K562 (cell line): ENCODE results near the gene WDR81. TPM values are rescaled to one million over a fixed set of nuclear protein-coding genes. Genes with fewer than 3 reads are reported as not detected.

ENCODE experiments used
- BRD4 ChIP-seq: fragments of 200-600 bp; sonication (generic); IDR thresholded peaks from 2 replicates; pipeline ENCODE4 v1.6.1; 2017; ENCODE audit warnings: inconsistent platforms
- CTBP1 ChIP-seq: fragments of 450-650 bp; IDR thresholded peaks from 2 replicates; pipeline ENCODE4 v1.6.1; 2016; ENCODE audit warnings: borderline replicate concordance
- E4F1 ChIP-seq: fragments of 250-450 bp; sonication (Bioruptor Pico); IDR thresholded peaks from 2 replicates; pipeline ENCODE4 v1.5.0; 2021; ENCODE audit warnings: mild to moderate bottlenecking, borderline replicate concordance
- FOXM1 ChIP-seq, 2 experiments: fragments of 450-650 bp in 1 of 2; sonication (generic) in 1 of 2; formaldehyde crosslinking in 1 of 2; IDR thresholded peaks; 2 replicates each; pipeline versions ENCODE4 v1.6.1 to v1.9.0; 2017 to 2022; ENCODE audit warnings: low read depth in 2 of 2, mild to moderate bottlenecking in 2 of 2, missing genetic modification reagents in 1 of 2, moderate library complexity in 1 of 2
- GABPB1 ChIP-seq: sonication (generic); formaldehyde crosslinking; IDR thresholded peaks from 2 replicates; pipeline ENCODE4 v1.8.0; 2022; ENCODE audit warnings: mild to moderate bottlenecking, missing genetic modification reagents
- GTF2F1 ChIP-seq: IDR thresholded peaks from 2 replicates; pipeline ENCODE4 v1.6.1; 2011; ENCODE audit warnings: low read depth, low read length, improper control_type of control experiment
- HNRNPH1 ChIP-seq: fragments of 200-400 bp; formaldehyde crosslinking; optimal IDR thresholded peaks from 2 replicates; pipeline ENCODE3; 2017; ENCODE audit warnings: low read depth, mild to moderate bottlenecking, low read length, moderate library complexity
- HOMEZ ChIP-seq: fragments of 250-450 bp; sonication (Bioruptor Pico); IDR thresholded peaks from 2 replicates; pipeline ENCODE4 v1.4.0; 2020; ENCODE audit warnings: mild to moderate bottlenecking, moderate library complexity
- KLF16 ChIP-seq: IDR thresholded peaks from 2 replicates; pipeline ENCODE4 v1.6.1; 2016; ENCODE audit warnings: antibody characterized with exemption
- NR2F6 ChIP-seq: fragments of 450-650 bp; formaldehyde crosslinking; IDR thresholded peaks from 2 replicates; pipeline ENCODE4 v1.4.0; 2020; ENCODE audit warnings: mild to moderate bottlenecking
- POLR2AphosphoS2 ChIP-seq: IDR thresholded peaks from 2 replicates; pipeline ENCODE4 v1.6.1; 2012; ENCODE audit warnings: low read length, improper control_type of control experiment
- POLR2AphosphoS5 ChIP-seq: IDR thresholded peaks from 2 replicates; pipeline ENCODE4 v1.6.1; 2011; ENCODE audit warnings: mild to moderate bottlenecking, low read depth, low read length, moderate library complexity; ENCODE audit not compliant: control insufficient read depth, insufficient read depth
- PPARD ChIP-seq: fragments of 250-450 bp; sonication (Bioruptor Pico); IDR thresholded peaks from 2 replicates; pipeline ENCODE4 v1.8.0; 2022; ENCODE audit warnings: inconsistent platforms, mild to moderate bottlenecking, moderate library complexity
- SETDB1 ChIP-seq: IDR thresholded peaks from one replicate; pipeline ENCODE4 v1.6.1; 2012; ENCODE audit warnings: low read length, control low read depth, inconsistent platforms
- ZBTB34 ChIP-seq: fragments of 250-450 bp; sonication (Bioruptor Pico); IDR thresholded peaks from 2 replicates; pipeline ENCODE4 v1.8.0; 2021; ENCODE audit warnings: mild to moderate bottlenecking, moderate library complexity
- ZFP1 ChIP-seq: fragments of 450-650 bp; formaldehyde crosslinking; IDR thresholded peaks from 2 replicates; pipeline ENCODE4 v1.4.0; 2020; ENCODE audit warnings: mild to moderate bottlenecking, mixed read lengths
- ZMIZ1 ChIP-seq, 2 experiments: fragments of 150-350 bp in 1 of 2; IDR thresholded peaks; 2 replicates each; pipeline ENCODE4 v1.6.1; 2012 to 2016; ENCODE audit warnings: low read depth in 2 of 2, low read length in 2 of 2, mild to moderate bottlenecking in 1 of 2, moderate library complexity in 1 of 2
- ZNF3 ChIP-seq: fragments of 250-450 bp; sonication (Bioruptor Pico); IDR thresholded peaks from 2 replicates; pipeline ENCODE4 v1.5.0; 2021; ENCODE audit warnings: mild to moderate bottlenecking, moderate library complexity
- ZNF586 ChIP-seq: fragments of 450-650 bp; formaldehyde crosslinking; conservative IDR thresholded peaks from 2 replicates; pipeline ENCODE4 v1.4.0; 2020; ENCODE audit warnings: mild to moderate bottlenecking, moderate library complexity
- polyA plus RNA-seq, 8 experiments: library from polyadenylated mRNA; depleted of rRNA in 4 of 8; stranded (reverse) in 5 of 8; unstranded in 3 of 8; fragments of >200 nt; fragmentation: Nextera tagmentation in 2 of 8; fragmentation: Illumina TruSeq in 1 of 8; extraction: Ambion mirVana in 2 of 8; extraction: Trizol in 1 of 8; gene quantifications; 2 replicates each; pipeline versions ENCODE4 v1.2.1 to v1.2.3, GENCODE V29; 2011 to 2014; ENCODE audit warnings: inconsistent platforms in 1 of 8, missing spikeins in 1 of 8
- total RNA-seq, 7 experiments: library from RNA; depleted of rRNA in 6 of 7; stranded (reverse); fragments of >200 nt in 6 of 7; fragmentation: Illumina TruSeq in 2 of 7; extraction: Trizol in 2 of 7; gene quantifications; 2 replicates each; pipeline versions ENCODE4 v1.2.1 to v1.2.3, GENCODE V29; 2011 to 2021; ENCODE audit warnings: low replicate concordance in 1 of 7

Gene WDR81
- total and polyA plus RNA-seq, 9 of the 15 experiments (the other 6 are each of a cell fraction or from before 2014, with no cell fraction given) = 0.01 to 17.1 (median 3.3) TPM

- TF ChIP-seq SETDB1 = no peak
- TF ChIP-seq PPARD (CRISPR knock-in tag) = no peak
- TF ChIP-seq ZBTB34 (CRISPR knock-in tag) = no peak
- peak; percentile 47; the same call in 1 of the 2 replicates for TF ChIP-seq CTBP1
- no peak for TF ChIP-seq NR2F6
- TF ChIP-seq GABPB1 (CRISPR knock-in tag) = 0 out of 2 replicates have a peak, but pooled peaks have one; percentile 34
- TF ChIP-seq ZNF586 (CRISPR knock-in tag) = no peak
- no peak for TF ChIP-seq HNRNPH1
- TF ChIP-seq GTF2F1 = no peak
- TF ChIP-seq POLR2AphosphoS5 = peak; percentile 52; the same call in 1 of the 2 replicates
- TF ChIP-seq POLR2AphosphoS2 = no peak
- TF ChIP-seq FOXM1 (IDR thresholded peaks at IDR 0.05; ENCODE audit: low read depth) = no peak
- TF ChIP-seq FOXM1 (CRISPR knock-in tag; IDR thresholded peaks at IDR 0.05; ENCODE audit: low read depth) = no peak
- TF ChIP-seq ZNF3 (CRISPR knock-in tag) = no peak
- no peak for TF ChIP-seq E4F1
- no peak for TF ChIP-seq BRD4
- TF ChIP-seq ZMIZ1 (IDR thresholded peaks at IDR 0.05; ENCODE audit: low read depth in 2 of 2, low read length in 2 of 2) = no peak
- no peak for TF ChIP-seq ZFP1 (CRISPR knock-in tag)
- TF ChIP-seq HOMEZ = no peak
- TF ChIP-seq KLF16 = no peak
These were observed 9.3 kb upstream of the WDR81 start (continued) for GRCh38 chr17:1714980-1715802.
